ENCODE results near the gene PADI3. TPM values are rescaled to one million over a fixed set of nuclear protein-coding genes. Genes with fewer than 3 reads are reported as not detected.

Gene PADI3
- total and polyA plus RNA-seq, 2 of the 8 experiments (the other 6 are each of a cell fraction or from before 2014, with no cell fraction given) = 0.37 to 0.94 TPM

DNA sequence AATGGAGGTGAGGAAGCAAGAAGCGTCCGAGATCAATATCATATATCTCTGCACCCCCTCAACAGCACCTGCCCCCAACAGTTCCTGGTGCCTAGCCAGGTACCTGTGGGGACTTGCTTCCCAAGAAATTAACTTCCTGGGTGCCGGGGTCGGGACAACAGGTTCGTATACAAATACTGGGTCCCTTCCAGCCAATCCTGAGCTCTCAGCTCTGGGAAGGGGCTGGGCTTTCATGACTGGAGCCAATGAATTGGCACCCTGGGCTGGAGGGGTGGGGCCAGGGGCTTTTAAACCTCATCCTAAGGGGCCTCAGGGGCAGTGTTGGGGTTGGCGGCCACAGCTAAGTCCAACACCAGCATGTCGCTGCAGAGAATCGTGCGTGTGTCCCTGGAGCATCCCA, at the start of gene PADI3 (continued):
- no peak for TF ChIP-seq JUND (IDR thresholded peaks at IDR 0.05; ENCODE audit: low read length)
- 0 out of 2 replicates have a peak, but pooled peaks have one; percentile 25 for TF ChIP-seq SP1 (IDR thresholded peaks at IDR 0.05; ENCODE audit: low read depth, low read length)
- no peak for TF ChIP-seq RNF2 (IDR thresholded peaks at IDR 0.05; ENCODE audit: borderline replicate concordance, low read depth, low read length, missing control alignments, poor library complexity, severe bottlenecking)
- TF ChIP-seq TAF1 (IDR thresholded peaks at IDR 0.05; ENCODE audit: low read depth, low read length) = 0 out of 2 replicates have a peak, but pooled peaks have one; percentile 17
- TF ChIP-seq, protein P1, sequence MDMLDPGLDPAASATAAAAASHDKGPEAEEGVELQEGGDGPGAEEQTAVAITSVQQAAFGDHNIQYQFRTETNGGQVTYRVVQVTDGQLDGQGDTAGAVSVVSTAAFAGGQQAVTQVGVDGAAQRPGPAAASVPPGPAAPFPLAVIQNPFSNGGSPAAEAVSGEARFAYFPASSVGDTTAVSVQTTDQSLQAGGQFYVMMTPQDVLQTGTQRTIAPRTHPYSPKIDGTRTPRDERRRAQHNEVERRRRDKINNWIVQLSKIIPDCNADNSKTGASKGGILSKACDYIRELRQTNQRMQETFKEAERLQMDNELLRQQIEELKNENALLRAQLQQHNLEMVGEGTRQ (IDR thresholded peaks at IDR 0.05; ENCODE audit: low read length) = no peak
- TF ChIP-seq FOSL1 (IDR thresholded peaks at IDR 0.05; ENCODE audit: insufficient read depth, low read depth, low read length) = no peak
- TF ChIP-seq NRF1 (IDR thresholded peaks at IDR 0.05; ENCODE audit: low read depth, low read length) = no peak
- TF ChIP-seq SIX5 (IDR thresholded peaks at IDR 0.05; ENCODE audit: low read depth, low read length) = no peak
- TF ChIP-seq SIRT6 (IDR thresholded peaks at IDR 0.05; ENCODE audit: low read length) = no peak
- no peak for TF ChIP-seq RAD21 (IDR thresholded peaks at IDR 0.05 in 1 of 2, conservative IDR thresholded peaks at IDR 0.05 in 1 of 2; ENCODE audit: low read depth in 2 of 2, low read length in 2 of 2)
- TF ChIP-seq POU5F1 (IDR thresholded peaks at IDR 0.05; ENCODE audit: low read depth, low read length) = no peak
- TF ChIP-seq POLR2A (IDR thresholded peaks at IDR 0.05; ENCODE audit: control extremely low read depth in 1 of 2, low read depth in 2 of 2, low read length in 2 of 2) = no peak
- no peak for TF ChIP-seq GTF2F1 (IDR thresholded peaks at IDR 0.05; ENCODE audit: borderline replicate concordance, low read depth, low read length)
- no peak for TF ChIP-seq SP2 (IDR thresholded peaks at IDR 0.05; ENCODE audit: low read length)
- no peak for TF ChIP-seq BCL11A (IDR thresholded peaks at IDR 0.05; ENCODE audit: low read depth in 2 of 2, low read length in 2 of 2)

Measured in H1 (cell line).